Adrenal gland (tissue), 5 donors: Measurements from ENCODE around the gene ITPK1.

Experiments used
- POLR2A ChIP-seq, 2 donors: fragments of 450-650 bp; IDR thresholded peaks; one replicate each; pipeline ENCODE4 v1.6.1; 2017; ENCODE audit warnings: antibody characterized with exemption in 2 of 2, mild to moderate bottlenecking in 2 of 2, moderate library complexity in 1 of 2
- TF ChIP-seq, protein P1 (sequence below), 6 experiments: fragments of 450-650 bp in 4 of 6; fragments of 200-600 bp in 2 of 6; sonication (generic) in 1 of 6; IDR thresholded peaks; 1 replicate in 5 of 6; 2 replicates in 1 of 6; pipeline versions ENCODE4 v1.5.1 to v1.8.0; 2016 to 2021; ENCODE audit warnings: antibody characterized with exemption in 6 of 6, mild to moderate bottlenecking in 2 of 6, moderate library complexity in 1 of 6
- donor health status: DM: no; HTN: no; CAD: no.

DNA sequence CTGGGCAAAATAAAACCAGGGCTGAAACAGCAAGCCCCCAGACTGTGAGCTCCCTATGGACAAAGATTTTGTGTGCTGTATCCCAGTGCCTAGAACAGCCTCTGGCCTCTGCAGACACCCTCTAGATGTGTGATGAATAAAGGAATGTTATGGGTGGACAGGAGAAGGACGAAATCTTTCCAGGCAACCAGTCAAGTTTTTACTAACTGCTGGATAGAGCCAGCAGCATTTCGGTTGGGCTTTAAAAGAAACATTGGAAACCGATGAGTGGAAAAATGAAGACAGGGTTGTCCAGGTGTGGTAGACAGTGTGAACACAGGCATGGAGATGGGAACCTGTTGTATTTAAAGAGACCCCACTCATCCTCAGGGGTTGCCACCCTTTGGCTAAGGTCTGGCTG is 188.8 kb downstream of the ITPK1 start:
- TF ChIP-seq, protein P1, sequence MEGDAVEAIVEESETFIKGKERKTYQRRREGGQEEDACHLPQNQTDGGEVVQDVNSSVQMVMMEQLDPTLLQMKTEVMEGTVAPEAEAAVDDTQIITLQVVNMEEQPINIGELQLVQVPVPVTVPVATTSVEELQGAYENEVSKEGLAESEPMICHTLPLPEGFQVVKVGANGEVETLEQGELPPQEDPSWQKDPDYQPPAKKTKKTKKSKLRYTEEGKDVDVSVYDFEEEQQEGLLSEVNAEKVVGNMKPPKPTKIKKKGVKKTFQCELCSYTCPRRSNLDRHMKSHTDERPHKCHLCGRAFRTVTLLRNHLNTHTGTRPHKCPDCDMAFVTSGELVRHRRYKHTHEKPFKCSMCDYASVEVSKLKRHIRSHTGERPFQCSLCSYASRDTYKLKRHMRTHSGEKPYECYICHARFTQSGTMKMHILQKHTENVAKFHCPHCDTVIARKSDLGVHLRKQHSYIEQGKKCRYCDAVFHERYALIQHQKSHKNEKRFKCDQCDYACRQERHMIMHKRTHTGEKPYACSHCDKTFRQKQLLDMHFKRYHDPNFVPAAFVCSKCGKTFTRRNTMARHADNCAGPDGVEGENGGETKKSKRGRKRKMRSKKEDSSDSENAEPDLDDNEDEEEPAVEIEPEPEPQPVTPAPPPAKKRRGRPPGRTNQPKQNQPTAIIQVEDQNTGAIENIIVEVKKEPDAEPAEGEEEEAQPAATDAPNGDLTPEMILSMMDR (IDR thresholded peaks at IDR 0.05) = no peak
- no peak for TF ChIP-seq POLR2A (IDR thresholded peaks at IDR 0.05)
